ENCODE results near the gene FURIN.
"Not testable (repeated sequence)": the region's sequence is repeated elsewhere in the genome, so short reads cannot be mapped to it uniquely, and the experiment has no call there.

FURIN gene

GRCh38 chr15:90840954-90841353 is 27.4 kb upstream of the FURIN start:
- DNase-seq, result no peak

GRCh38 chr15:90844696-90845095 is 23.7 kb upstream of the FURIN start:
- DNase-seq, result no peak

DNA sequence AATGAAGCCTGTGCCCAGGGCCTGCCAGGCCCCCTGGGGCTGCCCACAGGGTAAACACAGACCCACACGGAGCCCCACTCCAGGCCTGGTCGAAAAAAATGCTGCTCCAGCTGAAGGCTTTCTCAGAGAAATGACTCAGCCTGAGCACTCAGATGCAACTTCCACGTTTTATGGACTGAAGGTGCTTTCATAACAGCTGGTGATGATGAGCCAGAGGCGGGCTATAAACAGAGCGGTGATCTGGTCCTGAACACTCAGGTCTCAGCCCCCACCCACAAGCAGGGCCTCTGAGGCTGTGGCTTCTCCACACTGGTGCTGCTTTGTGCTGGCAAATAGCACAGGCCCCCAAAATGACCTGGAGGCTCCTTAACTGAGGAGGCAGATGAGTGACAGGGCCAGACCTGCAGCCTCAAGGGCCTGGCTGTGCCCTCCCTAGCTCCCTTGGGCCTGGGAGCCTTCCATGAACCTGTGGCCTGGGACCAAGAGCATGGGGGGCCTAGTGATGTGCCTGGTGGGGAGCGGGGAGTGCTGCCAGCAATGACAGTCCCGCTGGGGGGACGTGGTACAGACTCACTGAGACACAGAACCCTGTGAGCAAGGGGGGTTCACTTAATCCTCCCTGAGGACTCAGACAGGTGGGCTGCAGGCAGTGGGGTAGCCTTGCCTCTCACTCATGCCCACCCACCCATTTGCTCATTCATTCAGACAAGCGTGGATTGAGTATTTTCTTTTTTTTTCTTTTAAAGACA is 23.0 kb upstream of the FURIN start:
- peak in 1 of 56 donors; percentile 3 for DNase-seq

- not testable (repeated sequence) for DNase-seq
Measured at GRCh38 chr15:90849424-90849823, 19.0 kb upstream of the FURIN start.

GRCh38 chr15:90851114-90851513 is 17.3 kb upstream of the FURIN start:
- no peak for DNase-seq

DNA sequence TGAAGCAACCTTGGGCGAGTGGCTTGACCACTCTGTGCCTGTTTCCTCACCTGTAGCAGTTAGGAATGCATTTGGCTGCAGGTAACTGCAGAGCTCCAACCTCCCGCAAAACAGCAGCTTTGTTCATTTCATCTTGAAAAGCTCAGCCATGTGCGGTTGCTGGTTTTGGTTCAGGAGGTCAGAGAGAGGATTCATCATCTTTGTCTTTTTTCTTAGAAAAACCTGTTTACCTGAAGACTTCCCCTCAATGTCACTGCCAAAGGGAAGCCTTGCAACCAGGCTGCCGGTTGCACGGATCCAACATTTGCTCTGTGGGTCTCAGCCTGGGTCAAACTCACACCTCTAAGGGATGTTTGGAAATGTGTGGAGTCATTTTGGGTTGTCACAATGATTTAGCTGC is 16.4 kb upstream of the FURIN start:
- no peak for DNase-seq

DNA sequence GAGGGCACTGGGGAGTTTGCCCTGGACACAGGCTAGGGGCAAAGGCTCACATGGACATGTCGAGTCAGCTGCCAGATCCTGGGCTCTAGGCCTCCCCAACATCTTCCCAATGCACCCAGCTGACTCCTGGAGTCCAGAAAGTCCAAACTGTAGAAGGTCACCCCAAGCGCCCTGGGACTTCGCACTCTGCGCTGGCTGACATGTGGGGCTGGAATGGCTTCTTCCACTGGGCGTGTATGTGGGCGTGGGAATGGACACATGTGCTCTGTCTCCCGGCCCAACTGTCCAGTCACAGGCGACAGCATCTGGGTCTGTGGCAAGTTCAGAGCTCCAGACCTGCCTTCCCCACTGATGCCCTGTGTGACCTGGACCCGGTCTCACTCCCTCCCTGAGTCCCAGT is 13.2 kb upstream of the FURIN start:
- DNase-seq, result no peak

- no peak for DNase-seq
Measured at GRCh38 chr15:90857337-90857736, 11.1 kb upstream of the FURIN start.

DNA sequence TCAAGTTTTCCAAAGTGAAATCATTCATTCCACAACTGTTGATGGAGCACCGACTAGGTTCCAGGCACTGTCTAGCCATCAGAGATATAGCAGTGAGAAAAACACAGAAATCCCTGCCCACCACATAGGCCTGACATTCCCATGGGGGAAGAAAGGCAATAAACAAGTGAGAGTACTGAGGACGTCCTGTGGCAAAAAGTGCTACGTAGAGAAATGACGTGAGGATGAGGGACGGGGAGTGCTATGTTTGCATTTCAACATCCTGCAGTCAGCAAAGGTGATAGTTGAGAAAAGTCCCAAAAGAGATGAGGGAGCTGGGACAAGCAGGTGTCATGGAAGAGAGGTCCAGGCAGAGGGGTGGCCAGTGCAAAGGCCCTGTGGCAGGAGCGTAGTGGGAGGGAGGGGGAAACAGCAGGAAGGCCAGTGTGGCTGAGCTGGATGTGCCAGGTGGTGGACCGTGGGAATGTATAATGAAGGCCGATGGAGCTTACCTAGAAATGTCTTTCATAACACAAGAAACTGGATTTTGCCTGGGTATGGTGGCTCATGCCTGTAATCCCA is 10.4 kb upstream of the FURIN start:
- DNase-seq, result no peak

DNA sequence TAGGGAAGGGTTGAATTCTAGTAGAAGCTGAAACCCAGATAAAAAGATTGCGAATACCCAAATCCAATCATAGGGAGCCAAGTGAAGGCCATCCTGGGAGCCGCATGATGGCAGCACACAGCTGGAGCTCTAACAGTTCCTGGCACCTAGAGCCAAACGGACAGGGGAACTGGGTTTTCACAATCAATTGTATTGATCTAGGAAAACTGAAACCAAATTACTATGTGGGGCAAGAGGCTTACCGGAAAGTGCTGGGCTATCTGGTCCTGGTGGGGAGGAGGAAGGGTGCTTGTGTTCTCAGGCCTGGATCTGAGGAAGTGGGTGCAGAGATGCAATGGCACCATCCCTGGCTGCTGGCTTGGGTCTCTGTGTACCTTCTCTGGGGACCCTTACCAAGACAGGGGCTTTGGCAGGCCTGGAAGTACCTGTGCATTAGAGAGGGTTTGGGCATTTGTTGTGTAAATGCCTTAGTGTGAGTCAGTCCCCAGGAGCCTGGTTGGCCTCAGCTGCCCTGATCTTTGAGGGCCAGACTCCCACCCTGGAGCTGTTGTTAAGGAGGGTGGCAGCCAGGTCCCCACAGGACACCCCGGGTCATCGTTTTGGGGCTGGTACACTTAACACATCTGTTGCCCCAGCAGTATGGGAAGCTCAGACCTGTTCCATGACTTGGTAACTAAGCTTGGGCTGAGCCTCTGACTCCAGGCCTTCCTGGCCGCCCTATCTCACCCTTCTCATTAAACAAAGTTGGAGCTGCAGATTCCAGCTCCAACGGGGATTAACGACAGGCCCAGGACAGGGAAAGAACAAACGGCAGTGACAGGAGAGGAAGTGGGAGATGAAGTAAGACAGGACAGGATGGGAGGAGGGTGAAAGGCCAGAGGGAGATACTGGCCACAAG is 8.9 kb upstream of the FURIN start:
- DNase-seq, result no peak

DNA sequence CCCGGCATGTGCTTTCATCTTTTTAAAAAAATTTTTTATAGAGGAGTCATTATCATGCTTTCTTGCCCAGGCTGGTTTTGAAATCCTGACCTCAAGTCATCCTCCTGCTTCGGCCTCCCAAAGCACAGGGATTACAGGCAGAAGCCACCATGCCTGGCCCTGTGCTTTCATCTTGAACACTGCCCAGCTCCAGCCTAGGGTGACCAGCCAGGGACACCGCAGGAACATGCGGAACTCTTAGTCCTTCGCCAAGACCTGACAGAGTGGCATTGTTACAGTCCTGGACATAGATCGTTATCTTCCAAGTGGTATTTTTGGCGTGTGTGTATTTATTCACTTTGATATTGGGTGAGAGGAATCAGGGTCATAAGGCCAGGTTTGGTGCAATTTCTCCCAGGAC is 7.9 kb upstream of the FURIN start:
- no peak for DNase-seq

- DNase-seq, result no peak
Measured at GRCh38 chr15:90860942-90861675, 7.3 kb upstream of the FURIN start.

DNA sequence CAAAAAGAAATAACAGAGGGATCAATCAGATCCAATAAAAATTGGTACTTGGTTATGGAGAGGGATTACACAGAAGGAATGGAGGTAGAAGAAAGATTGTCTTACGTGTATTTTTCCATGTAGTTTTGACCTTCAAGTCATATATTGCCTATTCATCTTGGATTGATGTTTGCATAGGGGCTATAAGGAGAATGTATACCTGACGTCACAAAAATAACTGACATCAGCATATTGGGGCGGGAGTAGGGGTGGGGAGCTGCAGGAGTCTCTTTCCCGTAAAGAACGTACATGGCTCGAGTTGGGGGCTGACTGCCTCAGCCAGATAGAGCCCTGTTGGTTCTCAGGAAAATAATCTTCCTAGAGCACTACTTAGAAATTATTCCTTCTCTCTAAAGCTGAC is 5.9 kb upstream of the FURIN start:
- no peak for DNase-seq

DNA sequence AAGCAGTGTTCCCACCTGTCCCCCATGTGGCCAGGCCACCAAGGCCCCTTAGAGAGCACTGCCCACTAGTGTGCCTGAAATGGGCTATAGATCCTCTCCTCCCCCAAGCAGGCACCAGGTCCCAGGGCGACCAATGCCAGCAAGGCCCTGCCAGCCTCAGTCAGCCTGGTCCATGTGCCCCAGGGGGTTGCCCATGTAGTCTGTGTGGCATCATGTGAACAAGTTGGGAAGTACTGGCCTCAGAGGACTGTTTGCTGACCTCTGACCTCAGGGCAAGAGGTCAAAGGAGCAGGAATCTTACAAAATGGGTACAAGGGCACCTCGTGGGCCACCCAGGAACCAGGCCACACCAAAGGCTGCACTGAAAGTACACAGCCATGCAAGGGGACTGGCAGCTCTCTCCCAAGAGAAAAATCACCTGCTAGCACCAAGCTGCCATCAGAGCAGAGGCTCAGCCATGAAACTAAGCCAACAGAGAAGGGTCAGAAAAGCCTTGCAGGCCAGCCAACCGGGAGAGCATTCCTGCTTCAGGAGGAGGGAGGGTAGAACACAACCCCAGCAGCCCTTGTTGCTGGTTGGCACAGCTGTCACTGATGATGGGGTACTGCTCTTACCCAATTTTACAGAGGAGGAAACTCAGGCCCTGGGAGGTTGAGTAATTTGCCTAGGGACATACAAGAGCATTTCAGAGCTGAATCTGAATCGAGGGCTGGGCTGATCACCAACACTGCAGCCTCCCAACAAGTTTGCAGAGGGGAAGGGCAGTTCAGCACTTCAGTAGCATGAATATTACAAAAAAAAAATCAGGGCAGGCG is 5.2 kb upstream of the FURIN start:
- peak in 1 of 56 donors; percentile 7 for DNase-seq

- DNase-seq, result peak in 9 of 56 donors; percentile 5 to 50 (median 23)
Measured at GRCh38 chr15:90863987-90864386, 4.4 kb upstream of the FURIN start.

- no peak for DNase-seq
Measured at GRCh38 chr15:90864507-90864906, 3.9 kb upstream of the FURIN start.

- no peak for DNase-seq
Measured at GRCh38 chr15:90865702-90866101, 2.7 kb upstream of the FURIN start.

DNA sequence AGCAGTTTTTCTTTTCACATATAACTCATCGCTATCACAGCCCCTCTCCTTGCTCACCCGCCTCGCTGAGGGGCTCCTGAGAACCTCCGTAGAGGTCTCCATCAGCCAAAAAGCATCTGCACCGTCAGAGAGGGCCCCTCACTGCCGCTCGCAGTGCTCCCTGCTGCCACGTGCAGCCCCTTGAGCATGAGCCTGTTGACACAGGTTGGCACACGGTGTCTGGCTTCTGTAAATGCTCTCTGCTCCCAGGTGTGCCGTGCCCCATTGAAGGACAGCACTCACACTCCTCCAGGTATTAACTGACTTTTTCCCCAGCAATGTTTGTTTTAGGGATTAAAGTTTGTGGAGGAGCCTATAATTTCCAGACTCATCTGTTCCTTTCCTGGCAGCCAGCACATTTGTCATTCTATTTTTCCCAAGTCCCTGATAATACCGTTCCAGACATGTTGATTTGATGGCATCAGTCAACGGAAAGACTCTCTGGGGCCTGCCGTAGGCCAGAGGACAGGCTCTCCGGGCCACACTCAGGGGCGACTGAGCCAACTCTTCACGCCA is 2.1 kb upstream of the FURIN start:
- no peak for DNase-seq

DNA sequence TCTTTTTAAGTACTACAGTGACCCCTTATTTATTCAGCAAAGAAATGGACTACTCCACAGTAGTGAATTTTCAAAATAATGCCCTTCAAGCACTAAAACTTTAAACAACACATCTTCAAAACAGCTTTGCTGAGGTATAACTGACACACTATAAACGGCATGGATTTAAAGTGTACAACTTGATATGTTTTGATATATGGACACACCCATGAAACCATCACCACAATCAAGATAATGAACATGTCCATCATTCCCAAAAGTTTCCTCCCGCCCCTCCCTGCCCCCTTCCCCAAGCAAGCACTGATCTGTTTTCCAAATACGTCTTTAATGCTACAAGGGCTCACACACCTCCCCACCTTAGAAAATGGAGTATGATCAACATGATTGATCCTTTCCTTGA is 1.6 kb upstream of the FURIN start:
- no peak for DNase-seq

GRCh38 chr15:90869140-90869541 is 753 bp downstream of the FURIN start:
- no peak for DNase-seq

All from nucleus accumbens (tissue), 56 donors.